HepG2 (cell line): ENCODE measurements around the gene GZF1. TPM values are rescaled to one million over a fixed set of nuclear protein-coding genes. Genes with fewer than 3 reads are reported as not detected.
A peak's percentile ranks its signal among the peaks of the same experiment; 100 is the strongest.

ENCODE experiments used
- ATAC-seq: fragments of 200-7000 bp; cut with Tn5 transposase; 3 replicates; pipeline ENCODE4 v1.9.1; 2020; ENCODE audit warnings: mild to moderate bottlenecking, moderate library complexity
- BruUV-seq: library from RNA; stranded (reverse); fragments of 400-500 nt; replicated peaks from 2 replicates; lab custom pipeline; 2021; lab: Mats Ljungman, UMichigan
- CTCF ChIA-PET: fragments of 300-600 bp; formaldehyde crosslinking; extraction: SDS; loops from one replicate; lab custom pipeline; 2021; ENCODE audit warnings: low total read pairs, inconsistent platforms, low intra/inter-chr PET ratio; lab: Yijun Ruan, JAX
- POLR2A ChIA-PET: fragments of 350-600 bp; sonication (Branson Sonifier 250); formaldehyde crosslinking; loops from one replicate; lab custom pipeline; 2020; ENCODE audit warnings: antibody characterized with exemption, inconsistent platforms; lab: Yijun Ruan, JAX
- DNase-seq: peaks from one replicate; pipeline ENCODE4 v3.0.0-alpha.2; 2015; ENCODE audit warnings: low spot score
- FAIRE-seq: peaks from 3 replicates; lab custom pipeline; 2011; peaks lifted over from hg19 to GRCh38; lab: Jason Lieb, UNC
- H2AFZ ChIP-seq: one replicate; pipeline ENCODE4 v1.6.1; 2011; ENCODE audit warnings: low read length, inconsistent platforms
- H3K27ac ChIP-seq: fragments of 300-600 bp; 3 replicates; pipeline ENCODE4 v1.8.0; 2011; ENCODE audit warnings: mixed run types, mild to moderate bottlenecking, mixed read lengths, low read length, inconsistent platforms; ENCODE audit not compliant: insufficient read depth; ENCODE audit errors: extremely low read length
- H3K27me3 ChIP-seq, 2 experiments: fragments of 200-600 bp in 1 of 2; 2 replicates in 1 of 2; 3 replicates in 1 of 2; pipeline versions ENCODE4 v1.6.0 to v1.8.0; 2011; ENCODE audit warnings: low read length in 2 of 2, mild to moderate bottlenecking in 2 of 2, moderate library complexity in 2 of 2, inconsistent platforms in 1 of 2; ENCODE audit not compliant: insufficient read depth in 2 of 2, control insufficient read depth in 1 of 2
- H3K36me3 ChIP-seq, 2 experiments: fragments of 200-600 bp in 1 of 2; replicated peaks in 1 of 2; 2 replicates in 1 of 2; 3 replicates in 1 of 2; pipeline versions ENCODE4 v1.5.1 to v1.8.0; 2011; ENCODE audit warnings: low read length in 2 of 2, inconsistent platforms in 1 of 2; ENCODE audit not compliant: insufficient read depth in 2 of 2, control insufficient read depth in 1 of 2
- H3K4me1 ChIP-seq: 2 replicates; pipeline ENCODE4 v1.5.1; 2012; ENCODE audit warnings: low read length, inconsistent platforms; ENCODE audit not compliant: insufficient read depth
- H3K4me2 ChIP-seq: 2 replicates; pipeline ENCODE4 v1.6.0; 2011; ENCODE audit warnings: low read depth, low read length, inconsistent platforms
- H3K4me3 ChIP-seq, 3 experiments: fragments of 200-600 bp in 1 of 3; sonication (generic), shearing (Covaris generic) in 1 of 3; replicated peaks in 1 of 3; 2 replicates each; pipeline ENCODE4 v1.5.1; 2011 to 2016; ENCODE audit warnings: low read length in 3 of 3, inconsistent platforms in 2 of 3, low read depth in 2 of 3, mild to moderate bottlenecking in 2 of 3, control low read depth in 1 of 3, mixed read lengths in 1 of 3; ENCODE audit not compliant: insufficient read depth in 1 of 3
- H3K79me2 ChIP-seq: one replicate; pipeline ENCODE4 v1.6.1; 2011; ENCODE audit warnings: low read length, inconsistent platforms; ENCODE audit not compliant: insufficient read depth
- H3K9ac ChIP-seq: 2 replicates; pipeline ENCODE4 v1.6.0; 2011; ENCODE audit warnings: mild to moderate bottlenecking, low read depth, low read length, inconsistent platforms; ENCODE audit not compliant: insufficient read depth
- H3K9me3 ChIP-seq: 2 replicates; pipeline ENCODE4 v1.5.1; 2012; ENCODE audit warnings: mild to moderate bottlenecking, low read length
- H4K20me1 ChIP-seq: 2 replicates; pipeline ENCODE4 v1.6.0; 2011; ENCODE audit warnings: inconsistent platforms, mild to moderate bottlenecking, low read length, moderate library complexity; ENCODE audit not compliant: insufficient read depth
- DPF2 ChIP-seq: sonication (generic); formaldehyde crosslinking; IDR thresholded peaks from 2 replicates; pipeline ENCODE4 v1.4.0; 2020; ENCODE audit warnings: mild to moderate bottlenecking, low read depth, missing genetic modification reagents, borderline replicate concordance
- FOXM1 ChIP-seq: sonication (generic); formaldehyde crosslinking; IDR thresholded peaks from 2 replicates; pipeline ENCODE4 v1.5.0; 2020; ENCODE audit warnings: missing genetic modification reagents
- KLF16 ChIP-seq, 2 experiments: sonication (generic) in 1 of 2; formaldehyde crosslinking in 1 of 2; IDR thresholded peaks; 2 replicates each; pipeline versions ENCODE4 v1.6.1 to v1.8.0; 2016 to 2023; ENCODE audit warnings: missing genetic modification reagents in 2 of 2, missing compliant biosample characterization in 1 of 2
- NR2C2 ChIP-seq: sonication (generic); formaldehyde crosslinking; IDR thresholded peaks from 2 replicates; pipeline ENCODE4 v1.4.0; 2020; ENCODE audit warnings: missing genetic modification reagents, mild to moderate bottlenecking, moderate library complexity, borderline replicate concordance
- PHF8 ChIP-seq: sonication (generic); formaldehyde crosslinking; IDR thresholded peaks from 2 replicates; pipeline ENCODE4 v1.5.0; 2020; ENCODE audit warnings: missing genetic modification reagents
- SIX4 ChIP-seq: sonication (generic); formaldehyde crosslinking; IDR thresholded peaks from 2 replicates; pipeline ENCODE4 v1.4.0; 2020; ENCODE audit warnings: missing genetic modification reagents
- ZBTB7B ChIP-seq: sonication (generic); formaldehyde crosslinking; IDR thresholded peaks from 2 replicates; pipeline ENCODE4 v1.4.0; 2020; ENCODE audit warnings: missing genetic modification reagents
- ZNF207 ChIP-seq: fragments of 450-650 bp; IDR thresholded peaks from 2 replicates; pipeline ENCODE4 v1.6.1; 2016; ENCODE audit warnings: antibody characterized with exemption, borderline replicate concordance
- ZNF317 ChIP-seq: sonication (generic); formaldehyde crosslinking; IDR thresholded peaks from 2 replicates; pipeline ENCODE4 v1.5.0; 2020; ENCODE audit warnings: mild to moderate bottlenecking, missing genetic modification reagents
- ZNF431 ChIP-seq: sonication (generic); formaldehyde crosslinking; IDR thresholded peaks from 2 replicates; pipeline ENCODE4 v1.9.0; 2022; ENCODE audit warnings: missing genetic modification reagents, low read depth, mild to moderate bottlenecking, borderline replicate concordance
- ZNF709 ChIP-seq: sonication (generic); formaldehyde crosslinking; IDR thresholded peaks from 2 replicates; pipeline ENCODE4 v1.5.0; 2020; ENCODE audit warnings: mild to moderate bottlenecking, missing genetic modification reagents
- ZNF790 ChIP-seq: sonication (generic); formaldehyde crosslinking; IDR thresholded peaks from 2 replicates; pipeline ENCODE4 v1.8.0; 2022; ENCODE audit warnings: missing genetic modification reagents, mild to moderate bottlenecking, borderline replicate concordance
- WGBS: methylation state at CpG from one replicate; pipeline ENCODE4 v1.1.6; 2017; ENCODE audit warnings: low lambda C conversion rate; 5-methylcytosine and 5-hydroxymethylcytosine counted together
- in situ Hi-C: cut with HindIII; loops from 2 replicates; pipeline ENCODE4 v1.10.0; 2017; ENCODE audit warnings: low pct_unique_long_range_greater_than_20kb; ENCODE audit not compliant: extremely low pct_ligation_motif_present
- intact Hi-C: fragments of 100-400 bp; cut with micrococcal nuclease; formaldehyde crosslinking; loops from one replicate; pipeline ENCODE4 v1.10.0; 2022; ENCODE audit not compliant: unreplicated experiment
- polyA plus RNA-seq, 8 experiments: library from polyadenylated mRNA; depleted of rRNA in 3 of 8; stranded (reverse) in 7 of 8; unstranded in 1 of 8; fragments of >200 nt; fragmentation: Illumina TruSeq in 4 of 8; extraction: Trizol in 4 of 8; gene quantifications; 2 replicates each; pipeline versions ENCODE4 v1.2.1 to v1.2.3, GENCODE V29; 2011 to 2016; ENCODE audit warnings: low read depth in 4 of 8, missing spikeins in 1 of 8, mixed read lengths in 1 of 8; ENCODE audit not compliant: insufficient read depth in 1 of 8
- total RNA-seq, 5 experiments: library from RNA; depleted of rRNA; stranded (reverse); fragments of >200 nt; fragmentation: Illumina TruSeq; extraction: Trizol; gene quantifications; 2 replicates each; pipeline ENCODE4 v1.2.3, GENCODE V29; 2016; ENCODE audit warnings: low read depth in 1 of 5
- TF ChIP-seq, protein P1 (sequence below): IDR thresholded peaks from 2 replicates; pipeline ENCODE4 v1.6.1; 2016; ENCODE audit warnings: missing compliant biosample characterization, missing genetic modification reagents, borderline replicate concordance
- TF ChIP-seq, protein P2 (sequence below): sonication (generic); formaldehyde crosslinking; IDR thresholded peaks from 2 replicates; pipeline ENCODE4 v1.5.1; 2020; ENCODE audit warnings: missing genetic modification reagents, mild to moderate bottlenecking, borderline replicate concordance
- TF ChIP-seq, protein P3 (sequence below): sonication (generic); formaldehyde crosslinking; IDR thresholded peaks from 2 replicates; pipeline ENCODE4 v1.4.0; 2020; ENCODE audit warnings: missing genetic modification reagents
- TF ChIP-seq, protein P4 (sequence below): sonication (generic); formaldehyde crosslinking; IDR thresholded peaks from 2 replicates; pipeline ENCODE4 v1.4.0; 2020; ENCODE audit warnings: missing genetic modification reagents
- TF ChIP-seq, protein P5 (sequence below): sonication (generic); formaldehyde crosslinking; IDR thresholded peaks from 2 replicates; pipeline ENCODE4 v1.5.0; 2020; ENCODE audit warnings: mild to moderate bottlenecking, missing genetic modification reagents, moderate library complexity

GZF1 gene
- total and polyA plus RNA-seq, 2 of the 13 experiments (the other 11 are each of a cell fraction or from before 2014, with no cell fraction given) = 16.9 to 26.0 TPM

DNA sequence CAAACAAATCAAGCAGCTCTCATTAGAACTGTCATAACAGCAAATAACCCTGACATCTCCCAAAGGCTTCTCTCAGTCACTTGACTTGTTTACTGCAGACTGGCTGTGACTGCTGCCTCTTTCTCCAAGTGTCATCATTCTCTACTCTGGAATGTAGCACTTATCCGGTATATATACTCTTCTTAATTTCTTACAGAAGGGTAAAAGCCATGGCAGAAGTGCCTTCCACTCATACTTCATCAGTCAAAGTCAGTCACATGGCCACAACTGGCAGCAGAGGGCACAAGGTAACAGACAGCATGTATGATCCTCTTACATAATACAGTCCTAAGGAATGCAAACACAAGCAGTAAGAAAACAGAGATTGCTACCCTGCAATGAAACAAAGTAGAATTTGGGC, 50.0 kb downstream of the GZF1 start:
- BruUV-seq = no TSS peak
- Histone ChIP-seq H3K9me3 (no peaks in the 10 kb centered on the region), H3K4me2 (no peak overlapping the region), H3K36me3 (peaks cover 0 to 4% of the 10 kb centered on the region in 2 experiments; a peak in 2 of 5 replicates), H3K27me3 (no peaks in the 10 kb centered on the region), H3K4me1 (peaks cover 65% of the 10 kb centered on the region), H3K79me2 (peaks cover 99% of the 10 kb centered on the region), H3K4me3 (no peak overlapping the region), H3K9ac (no peak overlapping the region), H3K27ac (no peak overlapping the region), H2AFZ (no peak overlapping the region), H4K20me1 (peaks cover 43% of the 10 kb centered on the region)
- peak; percentile 89 for ATAC-seq
- WGBS = 33% methylated on average over 1 of the region's 1 CpG
- in situ Hi-C loops (no loop called here), intact Hi-C loops (no loop called here)
- DNase-seq = peak; percentile 70
- ChIA-PET CTCF (no interaction called here), POLR2A (interaction anchor here (1.2 to 1.7 kb wide), 2 partner anchors 9 to 62 kb away, joined by 3 to 8 read pairs; partner anchors contain the start of gene NAPB)
- FAIRE-seq = no peak
- TF ChIP-seq ZNF790 (no peak), ZNF317 (CRISPR knock-in tag) (no peak), ZNF709 (no peak), FOXM1 (CRISPR knock-in tag) (no peak), KLF16 (CRISPR knock-in tag; IDR thresholded peaks at IDR 0.05) (0 out of 4 replicates have a peak, but pooled peaks of 1 of the 2 experiments have one; percentile 45), ZNF431 (no peak), PHF8 (CRISPR knock-in tag) (no peak), ZNF207 (no peak), DPF2 (CRISPR knock-in tag) (0 out of 2 replicates have a peak, but pooled peaks have one; percentile 21), ZBTB7B (CRISPR knock-in tag) (no peak), NR2C2 (CRISPR knock-in tag) (no peak), SIX4 (no peak)
- TF ChIP-seq, protein P1, sequence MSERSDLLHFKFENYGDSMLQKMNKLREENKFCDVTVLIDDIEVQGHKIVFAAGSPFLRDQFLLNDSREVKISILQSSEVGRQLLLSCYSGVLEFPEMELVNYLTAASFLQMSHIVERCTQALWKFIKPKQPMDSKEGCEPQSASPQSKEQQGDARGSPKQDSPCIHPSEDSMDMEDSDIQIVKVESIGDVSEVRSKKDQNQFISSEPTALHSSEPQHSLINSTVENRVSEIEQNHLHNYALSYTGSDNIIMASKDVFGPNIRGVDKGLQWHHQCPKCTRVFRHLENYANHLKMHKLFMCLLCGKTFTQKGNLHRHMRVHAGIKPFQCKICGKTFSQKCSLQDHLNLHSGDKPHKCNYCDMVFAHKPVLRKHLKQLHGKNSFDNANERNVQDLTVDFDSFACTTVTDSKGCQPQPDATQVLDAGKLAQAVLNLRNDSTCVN (CRISPR knock-in tag) = no peak
- TF ChIP-seq, protein P2, sequence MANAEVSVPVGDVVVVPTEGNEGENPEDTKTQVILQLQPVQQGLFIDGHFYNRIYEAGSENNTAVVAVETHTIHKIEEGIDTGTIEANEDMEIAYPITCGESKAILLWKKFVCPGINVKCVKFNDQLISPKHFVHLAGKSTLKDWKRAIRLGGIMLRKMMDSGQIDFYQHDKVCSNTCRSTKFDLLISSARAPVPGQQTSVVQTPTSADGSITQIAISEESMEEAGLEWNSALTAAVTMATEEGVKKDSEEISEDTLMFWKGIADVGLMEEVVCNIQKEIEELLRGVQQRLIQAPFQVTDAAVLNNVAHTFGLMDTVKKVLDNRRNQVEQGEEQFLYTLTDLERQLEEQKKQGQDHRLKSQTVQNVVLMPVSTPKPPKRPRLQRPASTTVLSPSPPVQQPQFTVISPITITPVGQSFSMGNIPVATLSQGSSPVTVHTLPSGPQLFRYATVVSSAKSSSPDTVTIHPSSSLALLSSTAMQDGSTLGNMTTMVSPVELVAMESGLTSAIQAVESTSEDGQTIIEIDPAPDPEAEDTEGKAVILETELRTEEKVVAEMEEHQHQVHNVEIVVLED (CRISPR knock-in tag) = no peak
- TF ChIP-seq, protein P3, sequence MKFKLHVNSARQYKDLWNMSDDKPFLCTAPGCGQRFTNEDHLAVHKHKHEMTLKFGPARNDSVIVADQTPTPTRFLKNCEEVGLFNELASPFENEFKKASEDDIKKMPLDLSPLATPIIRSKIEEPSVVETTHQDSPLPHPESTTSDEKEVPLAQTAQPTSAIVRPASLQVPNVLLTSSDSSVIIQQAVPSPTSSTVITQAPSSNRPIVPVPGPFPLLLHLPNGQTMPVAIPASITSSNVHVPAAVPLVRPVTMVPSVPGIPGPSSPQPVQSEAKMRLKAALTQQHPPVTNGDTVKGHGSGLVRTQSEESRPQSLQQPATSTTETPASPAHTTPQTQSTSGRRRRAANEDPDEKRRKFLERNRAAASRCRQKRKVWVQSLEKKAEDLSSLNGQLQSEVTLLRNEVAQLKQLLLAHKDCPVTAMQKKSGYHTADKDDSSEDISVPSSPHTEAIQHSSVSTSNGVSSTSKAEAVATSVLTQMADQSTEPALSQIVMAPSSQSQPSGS (CRISPR knock-in tag) = no peak
- TF ChIP-seq, protein P4, sequence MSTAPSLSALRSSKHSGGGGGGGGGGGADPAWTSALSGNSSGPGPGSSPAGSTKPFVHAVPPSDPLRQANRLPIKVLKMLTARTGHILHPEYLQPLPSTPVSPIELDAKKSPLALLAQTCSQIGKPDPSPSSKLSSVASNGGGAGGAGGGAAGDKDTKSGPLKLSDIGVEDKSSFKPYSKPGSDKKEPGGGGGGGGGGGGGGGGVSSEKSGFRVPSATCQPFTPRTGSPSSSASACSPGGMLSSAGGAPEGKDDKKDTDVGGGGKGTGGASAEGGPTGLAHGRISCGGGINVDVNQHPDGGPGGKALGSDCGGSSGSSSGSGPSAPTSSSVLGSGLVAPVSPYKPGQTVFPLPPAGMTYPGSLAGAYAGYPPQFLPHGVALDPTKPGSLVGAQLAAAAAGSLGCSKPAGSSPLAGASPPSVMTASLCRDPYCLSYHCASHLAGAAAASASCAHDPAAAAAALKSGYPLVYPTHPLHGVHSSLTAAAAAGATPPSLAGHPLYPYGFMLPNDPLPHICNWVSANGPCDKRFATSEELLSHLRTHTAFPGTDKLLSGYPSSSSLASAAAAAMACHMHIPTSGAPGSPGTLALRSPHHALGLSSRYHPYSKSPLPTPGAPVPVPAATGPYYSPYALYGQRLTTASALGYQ = no peak
- TF ChIP-seq, protein P5, sequence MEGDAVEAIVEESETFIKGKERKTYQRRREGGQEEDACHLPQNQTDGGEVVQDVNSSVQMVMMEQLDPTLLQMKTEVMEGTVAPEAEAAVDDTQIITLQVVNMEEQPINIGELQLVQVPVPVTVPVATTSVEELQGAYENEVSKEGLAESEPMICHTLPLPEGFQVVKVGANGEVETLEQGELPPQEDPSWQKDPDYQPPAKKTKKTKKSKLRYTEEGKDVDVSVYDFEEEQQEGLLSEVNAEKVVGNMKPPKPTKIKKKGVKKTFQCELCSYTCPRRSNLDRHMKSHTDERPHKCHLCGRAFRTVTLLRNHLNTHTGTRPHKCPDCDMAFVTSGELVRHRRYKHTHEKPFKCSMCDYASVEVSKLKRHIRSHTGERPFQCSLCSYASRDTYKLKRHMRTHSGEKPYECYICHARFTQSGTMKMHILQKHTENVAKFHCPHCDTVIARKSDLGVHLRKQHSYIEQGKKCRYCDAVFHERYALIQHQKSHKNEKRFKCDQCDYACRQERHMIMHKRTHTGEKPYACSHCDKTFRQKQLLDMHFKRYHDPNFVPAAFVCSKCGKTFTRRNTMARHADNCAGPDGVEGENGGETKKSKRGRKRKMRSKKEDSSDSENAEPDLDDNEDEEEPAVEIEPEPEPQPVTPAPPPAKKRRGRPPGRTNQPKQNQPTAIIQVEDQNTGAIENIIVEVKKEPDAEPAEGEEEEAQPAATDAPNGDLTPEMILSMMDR (CRISPR knock-in tag) = peak; percentile 58
